ENCODE results near the gene BST2.

DNA sequence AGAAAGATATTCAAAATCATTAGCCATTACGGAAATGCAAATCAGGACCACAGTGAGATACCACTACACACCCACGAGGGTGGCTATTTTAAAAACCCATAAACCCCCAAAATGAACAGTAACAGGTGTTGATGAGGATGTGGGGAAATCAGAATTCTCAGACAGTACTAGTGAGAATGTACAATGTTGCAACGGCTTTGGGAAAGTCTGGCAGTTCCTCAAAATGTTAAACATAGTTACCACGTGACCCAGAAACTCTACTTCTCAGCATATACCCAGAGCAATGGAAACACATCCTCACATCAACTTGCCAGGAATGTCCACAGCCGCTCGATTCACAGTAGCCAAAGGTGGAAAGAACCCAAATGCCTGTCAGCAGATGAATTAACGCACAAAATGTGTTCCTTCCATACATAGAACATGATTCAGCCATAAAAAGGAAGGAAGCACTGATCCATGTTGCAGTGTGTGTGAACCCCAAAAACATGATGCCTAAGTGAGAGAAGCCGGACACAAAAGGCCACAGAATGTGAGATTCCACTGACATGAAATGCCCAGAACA lies 35.3 kb downstream of the BST2 start:
- TF ChIP-seq CTCF (IDR thresholded peaks at IDR 0.05; ENCODE audit: borderline replicate concordance, extremely low read depth, low read length, poor library complexity, severe bottlenecking) (no peak), EZH2 (IDR thresholded peaks at IDR 0.05; ENCODE audit: borderline replicate concordance, low read depth, low read length, severe bottlenecking) (no peak)

All from DND-41 (cell line).